ENCODE results near the gene ZNF653. TPM values are rescaled to one million over a fixed set of nuclear protein-coding genes. Genes with fewer than 3 reads are reported as not detected.

Gene ZNF653
- total RNA-seq, 3 donors from 2014 or later: 12.3 to 16.9 (median 13.9) TPM

Other genes starting within 250 kb of the ZNF653 start
- gene DOCK6, start 243.3 kb downstream of the ZNF653 start, total RNA-seq: 1 to 10 TPM; 1.7 to 2.9 (median 2.1) TPM
- gene TSPAN16, start 209.7 kb downstream of the ZNF653 start, total RNA-seq: not detected
- gene RAB3D, start 166.2 kb downstream of the ZNF653 start, total RNA-seq: 1 to 10 TPM; 4.0 to 4.5 (median 4.3) TPM
- 10 to 100 TPM; 33.5 to 38.9 (median 33.7) TPM for gene TMEM205, start 159.6 kb downstream of the ZNF653 start, total RNA-seq
- gene CCDC159, start 159.3 kb downstream of the ZNF653 start, total RNA-seq: 10 to 100 TPM; 10.7 to 14.6 (median 11.0) TPM
- 1 to 10 TPM; 2.4 to 4.1 (median 3.8) TPM for gene PLPPR2, start 150.4 kb downstream of the ZNF653 start, total RNA-seq
- gene SWSAP1, start 131.2 kb downstream of the ZNF653 start, total RNA-seq: 1 to 10 TPM; 2.0 to 3.1 (median 2.1) TPM
- 1 to 10 TPM; 1.8 to 2.0 (median 1.8) TPM for gene EPOR, start 121.5 kb downstream of the ZNF653 start, total RNA-seq
- under 1 TPM in 2 of 3 donors, not detected in 1; 0.29 to 0.51 TPM for gene RGL3, start 86.5 kb downstream of the ZNF653 start, total RNA-seq
- gene ODAD3, start 70.7 kb downstream of the ZNF653 start, total RNA-seq: under 1 TPM in 1 of 3 donors, not detected in 2; 0.11 TPM
- gene PRKCSH, start 70.2 kb downstream of the ZNF653 start, total RNA-seq: 100 to 1,000 TPM; 273 to 327 (median 319) TPM
- under 1 TPM in 1 of 3 donors, not detected in 2; 0.19 TPM for gene ELAVL3, start 24.8 kb downstream of the ZNF653 start, total RNA-seq
- 10 to 100 TPM; 72.3 to 88.1 (median 81.9) TPM for gene ECSIT, start 23.3 kb upstream of the ZNF653 start, total RNA-seq
- gene CNN1, start 33.0 kb upstream of the ZNF653 start, total RNA-seq: under 1 TPM in 1 of 3 donors, not detected in 2; 0.25 TPM
- gene ELOF1, start 53.4 kb upstream of the ZNF653 start, total RNA-seq: 10 to 100 TPM; 82.5 to 91.6 (median 86.4) TPM
- gene ACP5, start 71.8 kb upstream of the ZNF653 start, total RNA-seq: 1 to 10 TPM; 2.4 to 2.9 (median 2.8) TPM
- 1 to 10 TPM; 2.6 to 3.5 (median 3.4) TPM for gene ZNF627, start 91.6 kb upstream of the ZNF653 start, total RNA-seq
- 1 to 10 TPM; 1.3 to 2.9 (median 1.3) TPM for gene ZNF823, start 233.1 kb upstream of the ZNF653 start, total RNA-seq

Data from activated T-cell treated with anti-CD3 and anti-CD28 coated beads, Interleukin-2, amount 50 U/mL, for 4 hours (primary cell).